ENCODE data around the gene RILPL1.
"Not testable (repeated sequence)": the region's sequence is repeated elsewhere in the genome, so short reads cannot be mapped to it uniquely, and the experiment has no call there.

The RILPL1 gene, protein sequence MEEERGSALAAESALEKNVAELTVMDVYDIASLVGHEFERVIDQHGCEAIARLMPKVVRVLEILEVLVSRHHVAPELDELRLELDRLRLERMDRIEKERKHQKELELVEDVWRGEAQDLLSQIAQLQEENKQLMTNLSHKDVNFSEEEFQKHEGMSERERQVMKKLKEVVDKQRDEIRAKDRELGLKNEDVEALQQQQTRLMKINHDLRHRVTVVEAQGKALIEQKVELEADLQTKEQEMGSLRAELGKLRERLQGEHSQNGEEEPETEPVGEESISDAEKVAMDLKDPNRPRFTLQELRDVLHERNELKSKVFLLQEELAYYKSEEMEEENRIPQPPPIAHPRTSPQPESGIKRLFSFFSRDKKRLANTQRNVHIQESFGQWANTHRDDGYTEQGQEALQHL

GRCh38 chr12:123533672-123534643 is at the start of gene RILPL1:
TSS of gene RILPL1 (minus strand) at chr12:123533719. CDS start at chr12:123533482, 237 bp downstream.
- peak; percentile 36 for DNase-seq

- no peak for DNase-seq
Observed at GRCh38 chr12:123580772-123581171, 47.3 kb upstream of the RILPL1 start.

DNA sequence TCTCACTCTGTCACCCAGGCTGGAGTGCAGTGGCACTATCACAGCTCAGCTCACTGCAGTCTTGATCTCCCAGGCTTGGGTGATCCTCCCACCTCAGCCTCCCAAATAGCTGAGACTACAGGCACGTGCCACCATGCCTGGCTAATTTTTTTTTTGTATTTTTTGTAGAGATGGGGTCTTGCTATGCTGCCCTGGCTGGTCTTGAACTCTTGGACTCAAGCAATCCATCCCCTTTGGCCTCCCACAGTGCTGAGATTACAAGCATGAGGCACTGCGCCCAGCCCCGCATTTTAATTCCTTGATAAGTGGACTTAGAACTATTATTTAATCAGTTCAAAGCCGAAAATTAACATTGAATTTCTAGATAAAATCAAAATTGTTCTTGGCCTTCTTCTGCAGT is 45.3 kb upstream of the RILPL1 start:
- DNase-seq: not testable (repeated sequence)

GRCh38 chr12:123578243-123578642 is 44.7 kb upstream of the RILPL1 start:
- no peak for DNase-seq

DNA sequence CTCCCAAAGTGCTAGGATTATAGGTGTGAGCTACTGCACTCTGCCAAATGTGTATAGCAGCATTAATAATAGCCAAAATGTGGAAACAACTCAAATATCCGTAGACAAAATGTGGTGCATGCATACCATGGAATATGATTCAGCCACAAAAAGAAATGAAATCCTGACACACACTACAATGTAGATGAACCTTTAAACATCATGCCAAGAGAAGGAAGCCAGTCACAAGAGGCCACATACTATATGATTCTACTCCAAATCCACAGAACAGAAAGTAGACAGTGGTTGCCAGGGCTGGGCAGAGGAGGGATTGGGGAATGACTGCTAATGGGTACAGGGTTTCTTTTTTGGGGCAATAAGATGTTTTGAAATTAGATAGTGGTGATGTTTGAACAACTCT is 43.1 kb upstream of the RILPL1 start:
- no peak for DNase-seq

DNA sequence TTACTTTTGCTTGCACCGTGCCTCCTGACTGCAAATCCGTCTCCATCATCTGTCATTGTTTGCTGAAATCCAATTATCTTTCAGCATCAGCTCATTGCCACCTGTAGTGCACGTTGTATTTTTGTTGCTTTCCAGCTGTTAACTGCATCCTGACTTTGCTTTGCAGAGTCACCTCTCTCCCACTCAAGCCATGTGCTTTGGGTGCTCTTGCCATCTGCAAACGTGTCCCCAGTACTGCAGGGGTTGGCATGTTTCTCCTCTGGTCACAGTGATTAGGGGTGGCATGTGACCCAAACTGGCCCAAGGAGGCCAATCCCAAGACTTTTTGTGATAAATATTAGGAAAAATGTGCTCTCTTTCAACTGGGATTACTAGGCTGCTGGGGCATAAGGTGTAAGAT is 40.4 kb upstream of the RILPL1 start:
- no peak for DNase-seq

GRCh38 chr12:123572391-123572790 is 38.9 kb upstream of the RILPL1 start:
- no peak for DNase-seq

DNA sequence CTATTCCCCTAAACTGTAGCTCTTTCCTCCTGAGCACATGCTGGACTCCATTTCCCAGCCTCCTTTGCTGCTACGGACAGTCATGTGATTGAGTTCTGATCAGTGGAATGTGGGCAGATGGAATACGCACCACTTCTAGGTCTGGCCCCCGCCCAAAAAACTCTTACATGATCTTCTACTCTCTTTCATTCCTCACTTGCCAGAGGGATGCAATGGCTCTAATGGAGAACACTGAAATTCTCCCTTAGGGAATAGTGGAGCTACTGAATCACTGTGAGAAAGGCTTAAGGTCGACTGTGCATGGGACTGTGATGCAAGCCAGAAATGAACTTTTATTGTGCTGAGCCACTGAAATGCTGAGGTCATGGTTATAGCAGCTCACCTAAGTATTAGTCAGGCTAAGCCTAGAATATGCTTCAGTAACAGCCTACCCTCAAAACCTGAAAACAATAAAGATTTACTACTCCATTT is 37.9 kb upstream of the RILPL1 start:
- peak; percentile 23 for DNase-seq

DNA sequence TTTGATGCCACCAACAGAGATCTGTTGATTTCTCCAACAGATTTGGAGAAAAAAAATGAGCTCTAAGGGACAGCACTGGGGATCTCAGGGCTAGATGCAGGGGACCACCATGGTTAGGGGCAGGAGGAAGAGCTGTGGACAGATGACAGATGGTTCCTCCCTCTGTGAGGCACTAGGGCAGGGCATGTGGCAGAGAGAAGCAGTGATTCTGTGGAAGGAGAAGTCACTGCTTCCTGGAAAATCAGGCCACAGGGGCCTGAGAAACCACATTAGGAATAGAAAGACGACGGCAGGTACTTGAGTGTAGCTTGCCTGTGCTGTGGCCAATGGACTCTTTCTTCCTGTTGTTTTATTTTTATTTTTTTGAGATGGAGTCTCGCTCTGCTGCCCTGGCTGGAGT is 25.9 kb upstream of the RILPL1 start:
- no peak for DNase-seq

DNA sequence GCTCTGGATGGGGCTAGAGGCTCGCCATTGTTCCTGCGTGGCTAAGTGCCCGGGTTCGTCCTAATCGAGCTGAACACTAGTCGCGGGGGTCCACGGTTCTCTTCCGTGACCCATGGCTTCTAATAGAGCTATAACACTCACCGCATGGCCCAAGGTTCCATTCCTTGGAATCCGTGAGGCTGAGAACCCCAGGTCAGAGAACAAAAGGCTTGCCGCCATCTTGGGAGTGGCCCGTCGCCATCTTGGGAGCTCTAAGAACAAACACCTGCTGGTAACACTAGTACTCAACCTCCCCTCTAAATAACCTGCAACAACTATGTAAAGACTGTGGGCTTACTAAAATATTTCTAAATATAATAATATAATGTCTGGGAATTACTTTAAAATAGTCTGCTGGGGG is 25.0 kb upstream of the RILPL1 start:
- DNase-seq: not testable (repeated sequence)

DNA sequence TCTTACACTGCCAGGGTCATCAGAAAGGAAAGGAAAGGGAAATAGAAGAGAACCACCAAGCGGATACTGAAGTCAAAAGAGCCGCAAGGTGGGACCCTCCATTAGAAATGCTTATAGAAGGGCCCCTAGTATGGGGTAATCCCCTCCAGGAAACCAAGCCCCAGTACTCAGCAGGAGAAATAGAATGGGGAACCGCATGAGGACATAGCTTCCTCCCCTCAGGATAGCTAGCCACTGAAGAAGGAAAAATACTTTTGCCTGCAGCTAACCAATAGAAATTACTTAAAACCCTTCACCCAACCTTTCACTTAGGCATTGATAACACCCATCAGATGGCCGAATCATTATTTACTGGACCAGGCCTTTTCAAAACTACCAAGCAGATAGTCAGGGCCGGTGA is 21.3 kb upstream of the RILPL1 start:
- not testable (repeated sequence) for DNase-seq

DNA sequence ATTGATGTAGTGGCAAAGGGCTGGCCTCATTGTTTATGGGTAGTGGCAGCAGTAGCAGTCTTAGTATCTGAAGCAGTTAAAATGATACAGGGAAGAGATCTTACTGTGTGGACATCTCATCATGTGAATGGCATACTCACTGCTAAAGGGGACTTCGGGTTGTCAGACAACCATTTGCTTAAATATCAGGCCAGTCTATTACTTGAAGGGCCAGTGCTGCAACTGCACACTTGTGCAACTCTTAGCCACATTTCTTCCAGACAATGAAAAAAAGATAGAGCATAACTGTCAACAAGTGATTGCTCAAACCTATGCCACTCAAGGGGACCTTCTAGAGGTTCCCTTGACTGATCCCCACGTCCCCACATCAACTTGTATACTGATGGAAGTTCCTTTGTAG is 20.6 kb upstream of the RILPL1 start:
- DNase-seq: not testable (repeated sequence)

- DNase-seq: no peak
Observed at GRCh38 chr12:123550700-123551099, 17.2 kb upstream of the RILPL1 start.

DNA sequence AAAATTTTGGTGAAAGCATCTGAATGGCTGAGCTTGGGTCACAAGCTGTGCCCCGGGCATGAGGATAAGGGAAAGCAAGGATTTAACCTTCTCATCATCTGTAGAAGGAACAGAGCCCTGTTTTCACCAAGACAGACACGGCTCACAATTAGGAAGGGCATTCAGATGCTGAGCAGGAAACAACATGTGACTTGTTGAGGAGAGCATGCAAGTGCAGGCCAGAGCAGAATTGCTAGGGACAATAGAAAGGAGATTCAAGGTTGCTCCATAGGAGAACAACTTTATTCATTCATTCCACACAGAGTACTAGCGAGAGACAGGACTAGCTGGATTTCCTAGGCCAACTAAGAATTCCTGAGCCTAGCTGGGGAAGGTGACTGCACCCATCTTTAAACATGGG is 14.6 kb upstream of the RILPL1 start:
- no peak for DNase-seq

DNA sequence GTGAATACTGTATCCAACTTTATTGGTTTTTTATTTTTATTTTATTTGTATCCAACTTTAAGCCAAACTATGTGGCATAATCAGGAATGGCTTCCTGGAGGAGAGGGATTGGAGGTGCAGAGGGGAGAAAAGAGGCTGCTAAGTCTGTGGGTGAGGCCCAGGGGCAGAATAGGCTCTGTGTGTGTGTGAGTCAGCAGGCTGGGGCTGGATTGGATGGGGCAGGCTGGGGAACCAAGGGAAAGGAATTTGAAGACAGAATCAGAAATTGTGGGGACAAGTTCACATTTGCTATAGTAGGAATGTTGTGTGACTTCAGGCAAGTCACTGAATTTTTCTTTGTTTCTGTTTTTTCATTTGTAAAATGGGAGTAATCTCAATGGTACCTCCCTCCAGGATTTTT is 12.8 kb upstream of the RILPL1 start:
- no peak for DNase-seq

- DNase-seq: no peak
Observed at GRCh38 chr12:123543541-123543940, 10.0 kb upstream of the RILPL1 start.

GRCh38 chr12:123540899-123541662 is 7.6 kb upstream of the RILPL1 start:
- DNase-seq: no peak

DNA sequence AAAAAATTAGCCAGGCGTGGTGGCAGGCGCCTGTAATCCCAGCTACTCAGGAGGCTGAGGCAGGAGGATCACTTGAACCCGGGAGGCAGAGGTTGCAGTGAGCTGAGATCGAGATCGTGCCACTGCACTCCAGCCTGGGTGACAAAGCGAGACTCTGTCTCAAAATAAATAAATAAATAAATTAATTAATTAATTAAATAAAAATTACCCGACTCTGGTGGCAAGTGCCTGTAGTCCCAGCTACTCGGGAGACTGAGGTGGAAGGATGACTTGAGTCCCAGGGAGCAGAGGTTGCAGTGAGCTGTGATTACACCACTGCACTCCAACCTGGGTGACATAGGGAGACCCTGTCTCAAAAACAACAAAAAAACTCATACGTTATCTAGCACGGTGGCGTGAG is 2.4 kb upstream of the RILPL1 start:
- DNase-seq: not testable (repeated sequence)

DNA sequence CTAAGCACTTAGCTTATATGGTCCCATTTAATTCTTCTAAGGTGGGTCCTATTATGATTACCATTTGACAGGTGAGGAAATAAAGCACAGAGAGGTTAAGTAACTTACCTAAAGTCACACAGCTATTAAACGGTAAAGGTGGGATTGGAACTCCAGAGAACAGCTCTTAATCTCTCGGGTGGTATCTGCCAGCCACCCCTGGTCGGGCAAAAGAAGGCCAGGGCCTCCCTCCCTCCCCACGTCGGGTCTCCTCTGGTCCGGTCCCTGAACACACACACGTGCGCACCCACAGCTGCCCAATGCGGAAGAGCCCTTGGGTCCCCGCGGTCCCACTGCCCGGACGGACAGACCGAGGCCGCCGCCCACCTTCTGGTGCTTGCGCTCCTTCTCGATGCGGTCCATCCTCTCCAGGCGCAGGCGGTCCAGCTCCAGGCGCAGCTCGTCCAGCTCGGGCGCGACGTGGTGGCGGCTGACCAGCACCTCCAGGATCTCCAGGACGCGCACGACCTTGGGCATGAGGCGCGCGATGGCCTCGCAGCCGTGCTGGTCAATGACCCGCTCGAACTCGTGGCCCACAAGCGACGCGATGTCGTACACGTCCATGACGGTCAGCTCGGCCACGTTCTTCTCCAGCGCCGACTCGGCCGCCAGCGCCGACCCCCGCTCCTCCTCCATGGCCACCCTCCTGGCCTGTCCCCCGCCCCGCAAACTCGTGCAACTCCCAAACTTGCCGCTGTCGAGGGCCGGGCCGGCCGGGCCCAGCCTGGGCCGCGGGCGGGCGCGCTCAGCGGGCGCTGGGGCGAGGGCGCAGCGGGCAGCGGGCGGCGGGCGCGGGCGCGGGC is 490 bp downstream of the RILPL1 start:
- no peak for DNase-seq

DNA sequence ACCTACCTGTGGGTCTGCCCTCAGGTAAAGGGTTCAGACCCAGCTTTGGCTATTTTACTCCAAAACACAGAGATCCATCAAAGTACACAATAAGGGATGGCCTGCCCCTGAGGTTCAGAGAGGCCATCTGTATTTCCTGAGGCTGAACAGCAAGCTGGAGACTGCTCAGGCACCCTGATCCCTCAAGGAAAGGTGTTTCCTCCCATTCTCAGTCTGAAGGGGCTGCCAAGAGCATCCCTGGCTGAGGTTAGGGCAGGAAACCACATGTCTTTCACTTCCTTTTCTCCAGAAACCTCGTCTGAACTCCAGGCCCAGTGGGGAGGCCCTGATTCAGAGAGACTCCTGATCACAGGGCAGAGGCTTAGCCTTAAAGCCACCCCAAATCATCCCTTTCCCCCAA is 1.5 kb downstream of the RILPL1 start:
- peak; percentile 88 for DNase-seq

GRCh38 chr12:123531091-123531490 is 2.4 kb downstream of the RILPL1 start:
- DNase-seq: no peak

- no peak for DNase-seq
Observed at GRCh38 chr12:123530668-123531067, 2.9 kb downstream of the RILPL1 start.

Measured in RPMI8226 (cell line).